ENCODE measurements around the gene GTF3A. TPM values are rescaled to one million over a fixed set of nuclear protein-coding genes. Genes with fewer than 3 reads are reported as not detected.

Gene GTF3A
- total RNA-seq, 4 donors from 2014 or later = 31.8 to 174 (median 98.3) TPM

GRCh38 chr13:27476943-27477703 lies 52.7 kb downstream of the GTF3A start:
- no peaks in the 10 kb centered on the region for H3K4me1 ChIP-seq
- no peaks in the 10 kb centered on the region for H3K27me3 ChIP-seq
- TF ChIP-seq POLR2A (IDR thresholded peaks at IDR 0.05) = no peak
- intact Hi-C loops (cut with DNase I; ENCODE audit: low total_unique reads) = no loop called here
- no peak overlapping the region for H3K4me3 ChIP-seq
- no peaks in the 10 kb centered on the region for H3K9me3 ChIP-seq
- no peaks in the 10 kb centered on the region for H3K36me3 ChIP-seq
- H3K27ac ChIP-seq = no peak overlapping the region
- no peak for DNase-seq

GRCh38 chr13:27481766-27482165 lies 57.3 kb downstream of the GTF3A start:
- no peak overlapping the region for H3K4me3 ChIP-seq
- peak; percentile 15 to 26 for DNase-seq
- intact Hi-C loops (cut with DNase I; ENCODE audit: low total_unique reads) = no loop called here

GRCh38 chr13:27482983-27483382 lies 58.6 kb downstream of the GTF3A start:
- TF ChIP-seq CTCF (IDR thresholded peaks at IDR 0.05) (no peak), POLR2A (IDR thresholded peaks at IDR 0.05) (no peak)
- no peak overlapping the region for H3K27ac ChIP-seq
- H3K36me3 ChIP-seq = no peaks in the 10 kb centered on the region
- no peak overlapping the region for H3K4me3 ChIP-seq
- H3K9me3 ChIP-seq = no peaks in the 10 kb centered on the region
- no peaks in the 10 kb centered on the region for H3K27me3 ChIP-seq
- DNase-seq = no peak
- intact Hi-C loops (cut with DNase I; ENCODE audit: low total_unique reads) = no loop called here
- no peaks in the 10 kb centered on the region for H3K4me1 ChIP-seq

More at GRCh38 chr13:27481766-27482165, 57.3 kb downstream of the GTF3A start:
- Histone ChIP-seq H3K27me3 (no peaks in the 10 kb centered on the region), H3K27ac (no peak overlapping the region), H3K9me3 (no peaks in the 10 kb centered on the region), H3K36me3 (no peaks in the 10 kb centered on the region), H3K4me1 (no peaks in the 10 kb centered on the region)
- TF ChIP-seq POLR2A (IDR thresholded peaks at IDR 0.05) (no peak), CTCF (IDR thresholded peaks at IDR 0.05) (peak in 3 of 4 experiments; percentile 9 to 41 (median 24))

- no peaks in the 10 kb centered on the region for H3K27me3 ChIP-seq
- no peaks in the 10 kb centered on the region for H3K9me3 ChIP-seq
- no peak overlapping the region for H3K4me3 ChIP-seq
- TF ChIP-seq POLR2A (IDR thresholded peaks at IDR 0.05) (no peak), CTCF (IDR thresholded peaks at IDR 0.05) (no peak)
- H3K4me1 ChIP-seq = no peaks in the 10 kb centered on the region
- intact Hi-C loops (cut with DNase I; ENCODE audit: low total_unique reads) = no loop called here
- H3K27ac ChIP-seq = no peak overlapping the region
- no peak for DNase-seq
- H3K36me3 ChIP-seq = no peaks in the 10 kb centered on the region
Measured at GRCh38 chr13:27483421-27483820, 59.0 kb downstream of the GTF3A start.

Small RNAs within 50 kb of the gene (small RNA-seq; reads per million reads assigned to genes)
- gene RNY1P1 = not detected

Other genes with a start within 250 kb of the GTF3A start
- gene RPL21, start 173.1 kb upstream of the GTF3A start, total RNA-seq = 1,000 to 10,000 TPM in 3 of 4 donors, 100 to 1,000 TPM in 1; 816 to 2,598 (median 1,942) TPM
- 10 to 100 TPM; 18.9 to 36.1 (median 28.6) TPM for gene RASL11A, start 153.8 kb upstream of the GTF3A start, total RNA-seq
- 100 to 1,000 TPM in 1 of 4 donors, 10 to 100 TPM in 3; 14.6 to 102 (median 40.0) TPM for gene MTIF3, start 25.9 kb downstream of the GTF3A start, total RNA-seq
- gene LNX2, start 195.9 kb downstream of the GTF3A start, total RNA-seq = 10 to 100 TPM in 1 of 4 donors, 1 to 10 TPM in 3; 1.5 to 13.2 (median 8.2) TPM
- 10 to 100 TPM; 25.9 to 94.9 (median 64.0) TPM for gene POLR1D, start 197.3 kb downstream of the GTF3A start, total RNA-seq